Fibroblast of peridontal ligament (primary cell): Measurements from ENCODE around the gene BSPRY.
A peak's percentile ranks its signal among the peaks of the same experiment; 100 is the strongest.
"Not testable (repeated sequence)": the region's sequence is repeated elsewhere in the genome, so short reads cannot be mapped to it uniquely, and the experiment has no call there.

Source experiments
- DNase-seq: peaks from one replicate; pipeline ENCODE4 v3.0.0-alpha.2; 2010; ENCODE audit errors: extremely low read depth

The BSPRY gene

GRCh38 chr9:113370806-113371325 is 21.5 kb downstream of the BSPRY start:
- DNase-seq: no peak

GRCh38 chr9:113372059-113372458 is 22.7 kb downstream of the BSPRY start:
- DNase-seq: no peak

GRCh38 chr9:113373256-113373655 is 23.9 kb downstream of the BSPRY start:
- no peak for DNase-seq

- DNase-seq: no peak
These were observed 24.5 kb downstream of the BSPRY start for GRCh38 chr9:113373676-113374392.

- no peak for DNase-seq
These were observed 26.0 kb downstream of the BSPRY start for GRCh38 chr9:113375057-113376023.

- peak; percentile 57 for DNase-seq
These were observed 27.6 kb downstream of the BSPRY start, which contains the start of gene HDHD3 for GRCh38 chr9:113376634-113377567. HDHD3 (minus strand) TSS chr9:113376986; CDS start chr9:113374354, 2,632 bp downstream.

- DNase-seq: not testable (repeated sequence)
These were observed 29.9 kb downstream of the BSPRY start for GRCh38 chr9:113379094-113379828.

GRCh38 chr9:113379829-113380210 is 30.5 kb downstream of the BSPRY start:
- DNase-seq: not testable (repeated sequence)

- DNase-seq: no peak
These were observed 31.6 kb downstream of the BSPRY start for GRCh38 chr9:113380869-113381378.

GRCh38 chr9:113381441-113381840 is 32.1 kb downstream of the BSPRY start:
- DNase-seq: not testable (repeated sequence)

GRCh38 chr9:113381909-113382411 is 32.6 kb downstream of the BSPRY start:
- DNase-seq: no peak

GRCh38 chr9:113386571-113387393 is 37.4 kb downstream of the BSPRY start:
- no peak for DNase-seq

- DNase-seq: no peak
These were observed 38.4 kb downstream of the BSPRY start for GRCh38 chr9:113387560-113388230.

GRCh38 chr9:113388833-113389232 is 39.5 kb downstream of the BSPRY start:
- DNase-seq: no peak

- DNase-seq: no peak
These were observed 40.1 kb downstream of the BSPRY start for GRCh38 chr9:113389451-113389850.

- no peak for DNase-seq
These were observed 41.0 kb downstream of the BSPRY start for GRCh38 chr9:113390192-113390960.

GRCh38 chr9:113391917-113392316 is 42.6 kb downstream of the BSPRY start:
- DNase-seq: no peak

- no peak for DNase-seq
These were observed 43.9 kb downstream of the BSPRY start for GRCh38 chr9:113393281-113393680.
